Stimulated activated CD8-positive, alpha-beta memory T cell treated with anti-CD3 and anti-CD28 coated beads, Interleukin-7, amount 100 ng/mL, for 48 hours (primary cell): ENCODE data around the gene NDUFS4.
"Not testable (repeated sequence)": the region's sequence is repeated elsewhere in the genome, so short reads cannot be mapped to it uniquely, and the experiment has no call there.

Source experiments
- DNase-seq, 2 donors: peaks; one replicate each; pipeline ENCODE4 v3.0.0-alpha.2; 2020; ENCODE audit warnings: low read depth in 1 of 2; ENCODE audit errors: extremely low read depth in 1 of 2

Gene NDUFS4

GRCh38 chr5:53571403-53571802 is 11.0 kb downstream of the NDUFS4 start:
- no peak for DNase-seq

- DNase-seq: no peak
These were observed 14.7 kb downstream of the NDUFS4 start for GRCh38 chr5:53575101-53575500.

- no peak for DNase-seq
These were observed 15.4 kb downstream of the NDUFS4 start for GRCh38 chr5:53575831-53576230.

- DNase-seq: no peak
These were observed 16.2 kb downstream of the NDUFS4 start for GRCh38 chr5:53576674-53577073.

- no peak for DNase-seq
These were observed 18.4 kb downstream of the NDUFS4 start for GRCh38 chr5:53578854-53579253.

GRCh38 chr5:53580547-53580946 is 20.1 kb downstream of the NDUFS4 start:
- DNase-seq: no peak

- DNase-seq: no peak
These were observed 21.8 kb downstream of the NDUFS4 start for GRCh38 chr5:53582225-53582624.

GRCh38 chr5:53590759-53591158 is 30.3 kb downstream of the NDUFS4 start:
- no peak for DNase-seq

- DNase-seq: no peak
These were observed 34.0 kb downstream of the NDUFS4 start for GRCh38 chr5:53594419-53594818.

GRCh38 chr5:53597894-53598293 is 37.5 kb downstream of the NDUFS4 start:
- DNase-seq: no peak

- no peak for DNase-seq
These were observed 41.1 kb downstream of the NDUFS4 start for GRCh38 chr5:53601570-53601969.

GRCh38 chr5:53603009-53603687 is 42.7 kb downstream of the NDUFS4 start:
- no peak for DNase-seq

- DNase-seq: no peak
These were observed 43.9 kb downstream of the NDUFS4 start for GRCh38 chr5:53604309-53604708.

GRCh38 chr5:53607886-53608285 is 47.4 kb downstream of the NDUFS4 start:
- DNase-seq: no peak

GRCh38 chr5:53608897-53609296 is 48.5 kb downstream of the NDUFS4 start:
- not testable (repeated sequence) for DNase-seq

- DNase-seq: no peak
These were observed 52.6 kb downstream of the NDUFS4 start for GRCh38 chr5:53613061-53613460.

GRCh38 chr5:53613536-53613935 is 53.1 kb downstream of the NDUFS4 start:
- DNase-seq: no peak

GRCh38 chr5:53614376-53614885 is 54.0 kb downstream of the NDUFS4 start:
- no peak for DNase-seq

GRCh38 chr5:53616939-53617549 is 56.6 kb downstream of the NDUFS4 start:
- no peak for DNase-seq

- no peak for DNase-seq
These were observed 70.8 kb downstream of the NDUFS4 start for GRCh38 chr5:53631251-53631650.

GRCh38 chr5:53642061-53642460 is 81.6 kb downstream of the NDUFS4 start:
- DNase-seq: no peak

- DNase-seq: no peak
These were observed 83.0 kb downstream of the NDUFS4 start for GRCh38 chr5:53643445-53643844.

- no peak for DNase-seq
These were observed 84.6 kb downstream of the NDUFS4 start for GRCh38 chr5:53645078-53645477.
